Subcutaneous abdominal adipose tissue (tissue), 5 donors: ENCODE data around the gene ELOVL6.

Experiments
- H3K27ac ChIP-seq: one replicate; pipeline ENCODE4 v1.7.0; 2013; ENCODE audit warnings: low read depth, mild to moderate bottlenecking, inconsistent platforms, low read length, moderate library complexity
- H3K27me3 ChIP-seq, 5 donors: one replicate each; pipeline ENCODE4 v1.7.0; 2013; ENCODE audit warnings: low read length in 5 of 5, inconsistent platforms in 1 of 5; ENCODE audit not compliant: control insufficient read depth in 5 of 5, insufficient read depth in 4 of 5
- H3K36me3 ChIP-seq, 5 donors: one replicate each; pipeline ENCODE4 v1.7.0; 2013; ENCODE audit warnings: low read length in 5 of 5; ENCODE audit not compliant: control insufficient read depth in 5 of 5, insufficient read depth in 5 of 5
- H3K4me1 ChIP-seq, 5 donors: one replicate each; pipeline ENCODE4 v1.7.0; 2013; ENCODE audit warnings: low read length in 5 of 5, mild to moderate bottlenecking in 3 of 5, moderate library complexity in 1 of 5; ENCODE audit not compliant: control insufficient read depth in 5 of 5, insufficient read depth in 5 of 5
- H3K4me3 ChIP-seq, 5 donors: one replicate each; pipeline ENCODE4 v1.7.0; 2013; ENCODE audit warnings: low read length in 5 of 5, low read depth in 1 of 5
- H3K9ac ChIP-seq, 5 donors: one replicate each; pipeline ENCODE4 v1.7.0; 2013; ENCODE audit warnings: low read length in 5 of 5, mild to moderate bottlenecking in 4 of 5, moderate library complexity in 3 of 5
- H3K9me3 ChIP-seq, 5 donors: one replicate each; pipeline ENCODE4 v1.7.0; 2013; ENCODE audit warnings: low read length in 5 of 5; ENCODE audit not compliant: control insufficient read depth in 5 of 5
- donor health status: healthy.
- donor health status: healthy.
- donor health status: healthy.
- donor health status: healthy.
- donor health status: healthy.

The ELOVL6 gene

GRCh38 chr4:110152386-110152785, 46.0 kb downstream of the ELOVL6 start:
- H3K36me3 ChIP-seq, result peaks cover 0 to 2% (median 0%) of the 10 kb centered on the region in 5 donors
- no peaks in the 10 kb centered on the region for H3K9me3 ChIP-seq
- no peak overlapping the region for H3K4me3 ChIP-seq

GRCh38 chr4:110149089-110149488, 49.3 kb downstream of the ELOVL6 start:
- Histone ChIP-seq H3K27me3 (no peaks in the 10 kb centered on the region), H3K36me3 (peaks cover 0 to 2% (median 0%) of the 10 kb centered on the region in 5 donors), H3K9me3 (peaks cover 0 to 3% (median 0%) of the 10 kb centered on the region in 5 donors), H3K27ac (no peak overlapping the region), H3K9ac (no peak overlapping the region), H3K4me3 (no peak overlapping the region), H3K4me1 (no peaks in the 10 kb centered on the region)

More at GRCh38 chr4:110152386-110152785, 46.0 kb downstream of the ELOVL6 start:
- no peak overlapping the region for H3K9ac ChIP-seq
- H3K27me3 ChIP-seq, result no peaks in the 10 kb centered on the region
- H3K27ac ChIP-seq, result no peak overlapping the region
- H3K4me1 ChIP-seq, result peaks cover 0 to 10% (median 0%) of the 10 kb centered on the region in 5 donors

DNA sequence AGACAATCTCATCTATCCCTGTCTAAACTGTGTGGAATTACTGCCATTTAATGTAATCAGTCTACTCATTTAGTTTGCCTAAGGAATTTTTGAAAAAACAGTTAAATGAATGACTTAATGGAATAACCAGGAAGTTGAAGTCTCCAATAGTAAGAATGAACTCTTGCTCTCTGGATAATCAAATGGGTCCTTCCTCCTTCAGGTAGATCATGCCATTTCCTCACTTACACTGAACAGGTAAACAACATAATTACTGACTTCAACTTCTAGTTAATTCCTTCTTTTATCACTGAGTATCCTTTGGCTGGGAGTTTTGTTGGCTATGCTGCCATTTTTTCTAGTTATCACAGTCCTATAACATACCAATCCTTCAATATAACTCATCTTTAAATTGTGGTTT, 56.0 kb downstream of the ELOVL6 start:
- Histone ChIP-seq H3K4me1 (peaks cover 0 to 10% (median 0%) of the 10 kb centered on the region in 5 donors), H3K4me3 (no peak overlapping the region), H3K27me3 (no peaks in the 10 kb centered on the region), H3K9me3 (peaks cover 0 to 3% (median 0%) of the 10 kb centered on the region in 5 donors), H3K27ac (no peak overlapping the region), H3K9ac (no peak overlapping the region), H3K36me3 (peaks cover 0 to 5% (median 0%) of the 10 kb centered on the region in 5 donors)

GRCh38 chr4:110139815-110140214, 58.6 kb downstream of the ELOVL6 start:
- H3K9me3 ChIP-seq, result no peaks in the 10 kb centered on the region
- H3K36me3 ChIP-seq, result peaks cover 0 to 5% (median 0%) of the 10 kb centered on the region in 5 donors
- peak overlapping the region; percentile 26 for H3K27ac ChIP-seq
- no peak overlapping the region for H3K4me3 ChIP-seq
- no peaks in the 10 kb centered on the region for H3K27me3 ChIP-seq
- peaks cover 0 to 10% (median 0%) of the 10 kb centered on the region in 5 donors for H3K4me1 ChIP-seq
- no peak overlapping the region for H3K9ac ChIP-seq

DNA sequence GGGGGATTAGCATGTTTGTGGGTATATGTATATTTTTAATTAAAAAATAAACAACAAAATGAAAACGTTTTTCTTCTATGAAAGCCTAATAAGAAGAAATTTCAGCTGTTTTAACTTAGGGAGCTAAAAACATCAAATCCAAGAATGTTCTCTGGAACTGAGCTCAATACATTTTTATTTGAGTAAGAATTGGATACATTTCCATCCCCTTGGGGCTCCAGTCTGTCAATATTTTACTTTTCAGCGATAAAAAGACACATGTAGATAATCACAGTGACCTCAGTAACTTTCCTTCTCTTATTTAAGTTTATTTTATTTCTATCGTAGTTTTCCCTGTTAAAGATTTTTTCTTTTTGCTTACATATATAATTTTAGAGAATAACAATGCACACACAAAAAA, 59.3 kb downstream of the ELOVL6 start:
- Histone ChIP-seq H3K4me3 (no peak overlapping the region), H3K9me3 (no peaks in the 10 kb centered on the region), H3K9ac (no peak overlapping the region), H3K27ac (peak overlapping the region; percentile 26), H3K36me3 (peaks cover 0 to 5% (median 0%) of the 10 kb centered on the region in 5 donors), H3K27me3 (no peaks in the 10 kb centered on the region), H3K4me1 (peaks cover 0 to 10% (median 0%) of the 10 kb centered on the region in 5 donors)

DNA sequence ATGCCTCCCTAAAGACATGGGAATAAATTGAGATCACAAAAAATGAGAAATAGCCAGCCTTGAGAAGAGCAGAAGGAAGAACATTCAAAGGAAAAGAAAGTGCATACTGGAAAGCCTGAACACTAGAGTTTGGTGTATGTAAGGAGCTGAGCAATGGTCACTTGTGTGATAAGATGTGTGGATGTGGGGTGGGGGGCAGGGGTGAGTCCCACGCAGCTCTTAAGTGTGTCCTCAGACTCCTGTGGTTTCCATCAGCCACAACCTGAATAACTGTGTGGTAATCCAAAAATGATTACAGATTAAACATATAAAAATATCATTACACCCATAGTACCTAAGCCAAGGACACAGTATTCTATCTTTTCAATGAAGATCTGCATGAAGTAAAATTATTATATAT, 59.9 kb downstream of the ELOVL6 start:
- H3K9ac ChIP-seq, result no peak overlapping the region

GRCh38 chr4:110137829-110138228, 60.6 kb downstream of the ELOVL6 start:
- H3K4me3 ChIP-seq, result no peak overlapping the region
- H3K4me1 ChIP-seq, result peaks cover 0 to 11% (median 0%) of the 10 kb centered on the region in 5 donors
- no peak overlapping the region for H3K9ac ChIP-seq
- H3K9me3 ChIP-seq, result no peaks in the 10 kb centered on the region
- H3K36me3 ChIP-seq, result peaks cover 0 to 5% (median 0%) of the 10 kb centered on the region in 5 donors
- H3K27ac ChIP-seq, result no peak overlapping the region
- no peaks in the 10 kb centered on the region for H3K27me3 ChIP-seq

More for the DNA sequence above, 59.9 kb downstream of the ELOVL6 start:
- H3K9me3 ChIP-seq, result no peaks in the 10 kb centered on the region
- H3K4me3 ChIP-seq, result no peak overlapping the region
- peaks cover 0 to 10% (median 0%) of the 10 kb centered on the region in 5 donors for H3K4me1 ChIP-seq
- peaks cover 0 to 5% (median 0%) of the 10 kb centered on the region in 5 donors for H3K36me3 ChIP-seq
- H3K27ac ChIP-seq, result no peak overlapping the region
- H3K27me3 ChIP-seq, result no peaks in the 10 kb centered on the region

- Histone ChIP-seq H3K27me3 (no peaks in the 10 kb centered on the region), H3K36me3 (no peaks in the 10 kb centered on the region), H3K4me1 (peaks cover 0 to 22% (median 0%) of the 10 kb centered on the region in 5 donors), H3K4me3 (no peak overlapping the region), H3K27ac (peak overlapping the region; percentile 6), H3K9me3 (no peaks in the 10 kb centered on the region), H3K9ac (peak overlapping the region in 1 of 5 donors; percentile 22)
Observed at GRCh38 chr4:110135523-110135922, 62.9 kb downstream of the ELOVL6 start.

GRCh38 chr4:110135076-110135475, 63.3 kb downstream of the ELOVL6 start:
- Histone ChIP-seq H3K27ac (peak overlapping the region; percentile 6), H3K4me3 (no peak overlapping the region), H3K9ac (peak overlapping the region in 1 of 5 donors; percentile 22), H3K36me3 (no peaks in the 10 kb centered on the region), H3K9me3 (no peaks in the 10 kb centered on the region), H3K4me1 (peaks cover 0 to 22% (median 0%) of the 10 kb centered on the region in 5 donors), H3K27me3 (no peaks in the 10 kb centered on the region)

- Histone ChIP-seq H3K36me3 (no peaks in the 10 kb centered on the region), H3K27ac (peak overlapping the region; percentile 20), H3K4me3 (no peak overlapping the region), H3K9me3 (no peaks in the 10 kb centered on the region), H3K27me3 (no peaks in the 10 kb centered on the region), H3K4me1 (peaks cover 0 to 22% (median 0%) of the 10 kb centered on the region in 5 donors), H3K9ac (no peak overlapping the region)
Observed at GRCh38 chr4:110134269-110134869, 64.0 kb downstream of the ELOVL6 start.
